Ascending aorta (tissue), 2 donors: ENCODE results near the gene AOX1. TPM values are rescaled to one million over a fixed set of nuclear protein-coding genes. Genes with fewer than 3 reads are reported as not detected.

Experiments
- DNase-seq, 2 donors: peaks; one replicate each; pipeline ENCODE4 v3.0.0-alpha.2; 2019; ENCODE audit warnings: low spot score in 2 of 2
- H3K27ac ChIP-seq, 2 donors: fragments of 200-600 bp; sonication (generic); one replicate each; pipeline ENCODE4 v1.5.1; 2016 to 2017; ENCODE audit warnings: mild to moderate bottlenecking in 1 of 2
- H3K27me3 ChIP-seq: fragments of 200-600 bp; sonication (generic); one replicate; pipeline ENCODE4 v1.5.1; 2017
- H3K36me3 ChIP-seq, 2 donors: fragments of 200-600 bp; sonication (generic); one replicate each; pipeline ENCODE4 v1.5.1; 2016
- H3K4me1 ChIP-seq, 2 donors: fragments of 200-600 bp; sonication (generic); one replicate each; pipeline ENCODE4 v1.5.1; 2016 to 2017; ENCODE audit warnings: mild to moderate bottlenecking in 1 of 2
- H3K4me3 ChIP-seq, 2 donors: fragments of 200-600 bp; sonication (generic); one replicate each; pipeline ENCODE4 v1.5.1; 2016 to 2017; ENCODE audit warnings: mild to moderate bottlenecking in 1 of 2
- H3K9me3 ChIP-seq, 2 donors: fragments of 200-600 bp; sonication (generic); one replicate each; pipeline ENCODE4 v1.5.1; 2016
- CTCF ChIP-seq, 3 experiments: fragments of 200-600 bp in 2 of 3; fragments of 450-650 bp in 1 of 3; sonication (generic) in 2 of 3; IDR thresholded peaks; one replicate each; pipeline ENCODE4 v1.5.1; 2016 to 2019; ENCODE audit warnings: antibody characterized with exemption in 3 of 3, mild to moderate bottlenecking in 1 of 3, moderate library complexity in 1 of 3
- intact Hi-C: fragments of 100-400 bp; cut with DNase I; formaldehyde crosslinking; loops from one replicate; pipeline ENCODE4 v1.15.1; 2023
- total RNA-seq: library from RNA; depleted of rRNA; stranded (reverse); fragments of >200 nt; gene quantifications from one replicate; pipeline ENCODE4 v1.1.0, GENCODE V29; 2016

The AOX1 gene
- total RNA-seq, 1 donor from 2014 or later: 59.2 TPM

- H3K27me3 ChIP-seq: no peaks in the 10 kb centered on the region
- intact Hi-C loops: no loop called here
- no peak for TF ChIP-seq CTCF (IDR thresholded peaks at IDR 0.05)
- H3K4me1 ChIP-seq: no peaks in the 10 kb centered on the region
- H3K4me3 ChIP-seq: no peak overlapping the region
- no peaks in the 10 kb centered on the region for H3K36me3 ChIP-seq
- H3K27ac ChIP-seq: no peak overlapping the region
- no peak for DNase-seq
- no peaks in the 10 kb centered on the region for H3K9me3 ChIP-seq
These were observed 103.3 kb downstream of the AOX1 start for GRCh38 chr2:200689115-200689514.

- intact Hi-C loops: no loop called here
- no peak for TF ChIP-seq CTCF (IDR thresholded peaks at IDR 0.05)
- Histone ChIP-seq H3K27ac (no peak overlapping the region), H3K36me3 (no peaks in the 10 kb centered on the region), H3K4me3 (no peak overlapping the region), H3K27me3 (no peaks in the 10 kb centered on the region), H3K4me1 (no peaks in the 10 kb centered on the region), H3K9me3 (no peaks in the 10 kb centered on the region)
- no peak for DNase-seq
These were observed 108.1 kb downstream of the AOX1 start for GRCh38 chr2:200693836-200694470.

- Histone ChIP-seq H3K27ac (no peak overlapping the region), H3K9me3 (no peaks in the 10 kb centered on the region), H3K27me3 (no peaks in the 10 kb centered on the region), H3K4me1 (no peaks in the 10 kb centered on the region), H3K36me3 (no peaks in the 10 kb centered on the region), H3K4me3 (no peak overlapping the region)
- no peak for TF ChIP-seq CTCF (IDR thresholded peaks at IDR 0.05)
- intact Hi-C loops: no loop called here
- no peak for DNase-seq
These were observed 109.4 kb downstream of the AOX1 start for GRCh38 chr2:200695191-200695590.

- no peaks in the 10 kb centered on the region for H3K27me3 ChIP-seq
- no peak for TF ChIP-seq CTCF (IDR thresholded peaks at IDR 0.05)
- no peak overlapping the region for H3K4me3 ChIP-seq
- no peaks in the 10 kb centered on the region for H3K4me1 ChIP-seq
- no peak for DNase-seq
- H3K27ac ChIP-seq: no peak overlapping the region
- H3K9me3 ChIP-seq: no peaks in the 10 kb centered on the region
- H3K36me3 ChIP-seq: no peaks in the 10 kb centered on the region
- intact Hi-C loops: no loop called here
These were observed 109.8 kb downstream of the AOX1 start for GRCh38 chr2:200695601-200696000.

- no peak overlapping the region for H3K27ac ChIP-seq
- H3K27me3 ChIP-seq: no peaks in the 10 kb centered on the region
- H3K4me1 ChIP-seq: no peaks in the 10 kb centered on the region
- no peaks in the 10 kb centered on the region for H3K9me3 ChIP-seq
- no peak overlapping the region for H3K4me3 ChIP-seq
- TF ChIP-seq CTCF (IDR thresholded peaks at IDR 0.05): no peak
- no peak for DNase-seq
- intact Hi-C loops: no loop called here
- no peaks in the 10 kb centered on the region for H3K36me3 ChIP-seq
These were observed 112.4 kb downstream of the AOX1 start for GRCh38 chr2:200698217-200698616.

- H3K9me3 ChIP-seq: no peaks in the 10 kb centered on the region
- TF ChIP-seq CTCF (IDR thresholded peaks at IDR 0.05): no peak
These were observed 113.5 kb downstream of the AOX1 start for GRCh38 chr2:200699310-200699709.

More at GRCh38 chr2:200699310-200699709, 113.5 kb downstream of the AOX1 start:
- no peaks in the 10 kb centered on the region for H3K4me1 ChIP-seq
- H3K36me3 ChIP-seq: no peaks in the 10 kb centered on the region
- no peak for DNase-seq
- H3K27me3 ChIP-seq: no peaks in the 10 kb centered on the region
- intact Hi-C loops: no loop called here
- no peak overlapping the region for H3K4me3 ChIP-seq
- H3K27ac ChIP-seq: no peak overlapping the region
